IPS-NIHi7 (cell line): ENCODE data around the gene SCYGR1.
A peak's percentile ranks its signal among the peaks of the same experiment; 100 is the strongest.
"Not testable (repeated sequence)": the region's sequence is repeated elsewhere in the genome, so short reads cannot be mapped to it uniquely, and the experiment has no call there.

ENCODE experiments used
- DNase-seq: peaks from one replicate; pipeline ENCODE4 v3.0.0; 2012; ENCODE audit warnings: mixed read lengths; ENCODE audit errors: extremely low spot score

The SCYGR1 gene

DNA sequence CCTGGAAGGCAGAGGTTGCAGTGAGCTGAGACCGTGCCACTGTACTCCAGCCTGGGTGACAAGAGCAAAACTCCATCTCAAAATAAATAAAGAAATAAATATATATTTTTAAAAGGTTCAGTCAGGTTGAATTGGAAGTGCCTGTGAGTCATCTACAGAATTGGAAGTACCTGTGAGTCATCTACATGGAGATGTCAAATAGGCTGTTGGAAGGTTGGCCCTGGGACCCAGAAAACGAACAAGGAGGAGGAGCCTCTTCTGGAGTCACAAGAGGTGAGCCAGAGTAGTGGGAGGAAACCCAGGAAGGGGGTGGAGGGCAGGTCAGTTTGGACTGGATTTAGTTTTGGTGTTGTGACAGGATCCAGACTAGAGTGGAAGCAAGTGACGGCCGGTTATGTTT lies 15.2 kb upstream of the SCYGR1 start:
- DNase-seq = no peak

DNA sequence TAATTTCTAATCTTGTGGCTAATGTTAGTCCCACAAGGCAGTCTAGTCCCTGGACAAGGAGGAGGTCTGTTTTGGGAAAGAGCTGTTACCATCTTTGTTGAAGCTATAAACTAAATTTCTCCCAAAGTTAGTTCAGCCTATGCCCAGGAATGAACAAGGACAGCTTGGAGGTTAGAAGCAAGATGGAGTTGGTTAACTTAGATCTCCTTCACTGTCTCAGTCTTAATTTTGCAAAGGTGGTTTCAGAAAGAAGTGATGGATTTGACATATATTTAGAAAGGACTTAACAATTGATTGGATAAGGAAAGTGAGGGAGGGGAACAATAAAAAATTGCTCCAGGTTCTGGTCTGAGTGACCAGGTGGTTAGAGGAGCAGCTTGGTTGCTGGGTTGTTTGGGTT lies 14.6 kb upstream of the SCYGR1 start:
- no peak for DNase-seq

DNA sequence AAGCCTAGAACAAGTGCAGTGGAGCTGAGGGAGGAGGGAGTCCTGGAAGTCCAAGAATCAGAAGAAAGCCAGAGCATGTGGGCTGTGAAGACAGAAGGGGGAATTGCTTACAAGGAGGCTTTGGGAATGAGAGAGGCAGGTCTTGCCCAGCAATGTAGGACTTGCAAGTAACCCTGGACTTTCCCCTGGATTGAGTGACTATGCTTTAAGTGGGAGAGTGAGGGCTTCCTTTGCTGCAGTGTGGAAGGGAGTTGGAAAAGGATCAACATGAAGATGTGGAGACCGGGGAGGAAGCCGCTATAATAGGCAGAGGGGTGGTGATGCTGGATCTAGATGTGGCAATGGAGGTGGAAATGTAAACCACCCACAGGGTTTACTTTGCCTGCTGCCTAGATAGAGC lies 13.8 kb upstream of the SCYGR1 start:
- no peak for DNase-seq

DNA sequence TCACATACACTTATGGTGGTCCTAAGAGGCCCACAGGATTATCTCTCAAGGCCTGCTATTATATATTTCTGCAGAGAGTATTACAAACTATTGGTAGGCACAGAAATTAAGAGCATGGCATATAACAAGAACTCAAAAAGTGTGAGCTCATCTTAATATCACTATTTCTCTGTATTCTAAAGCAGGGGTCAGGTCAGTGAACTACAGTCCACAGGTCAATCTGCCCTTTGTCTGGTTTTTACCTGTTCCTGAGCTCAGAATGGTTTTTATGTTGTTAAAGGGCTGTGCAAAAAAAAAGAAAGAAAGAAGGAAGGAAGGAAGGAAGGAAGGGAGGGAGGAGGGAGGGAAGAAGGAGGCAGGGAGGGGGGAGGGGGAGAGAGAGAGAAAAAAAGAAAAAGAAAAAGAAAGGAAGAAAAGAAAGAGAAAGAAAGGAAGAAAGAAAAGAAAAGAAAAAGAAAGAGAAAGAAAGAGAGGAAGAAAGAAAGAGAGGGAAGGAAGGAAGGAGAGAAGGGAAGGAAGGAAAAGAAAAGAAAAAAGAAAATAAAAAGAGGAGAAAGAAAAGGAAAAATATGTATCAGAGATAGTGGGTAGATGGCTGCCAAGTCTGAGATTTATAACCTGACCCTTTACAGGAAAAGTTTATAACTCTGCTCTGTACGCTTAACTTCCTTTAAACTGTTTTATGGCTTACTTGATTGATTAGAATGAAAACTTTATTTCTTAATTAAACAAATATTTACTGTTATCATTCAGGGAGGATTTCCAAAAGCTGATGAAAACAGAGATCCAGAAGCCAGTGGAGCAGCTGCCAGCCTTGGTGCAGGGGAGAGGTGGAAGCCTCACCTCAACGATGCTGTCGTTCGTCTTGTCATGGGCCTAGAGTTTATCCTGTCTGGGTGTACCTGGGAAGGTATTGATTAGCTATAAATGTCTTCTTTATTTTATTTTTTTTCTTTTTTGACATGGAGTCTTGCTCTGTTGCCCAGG lies 11.2 kb upstream of the SCYGR1 start:
- DNase-seq = no peak

DNA sequence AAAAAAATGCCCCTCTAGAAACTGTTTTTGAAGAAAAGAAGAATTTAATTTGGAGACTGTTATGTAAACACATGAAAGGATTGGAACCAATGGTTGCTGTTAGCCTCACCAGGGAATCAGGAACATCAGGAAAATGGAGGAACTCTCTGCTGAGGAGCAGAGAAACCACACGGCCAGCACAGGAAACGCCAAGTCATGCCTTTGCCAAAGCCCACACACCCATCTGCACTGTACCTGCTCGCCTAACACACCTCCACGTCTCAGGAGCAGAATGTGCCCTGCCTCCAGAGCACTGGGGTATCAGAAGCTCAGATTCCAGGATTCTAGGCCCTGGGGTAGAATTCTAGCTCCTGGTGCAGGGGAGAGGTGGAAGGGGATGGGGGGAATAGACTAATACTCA lies 9.8 kb upstream of the SCYGR1 start:
- DNase-seq = no peak

DNA sequence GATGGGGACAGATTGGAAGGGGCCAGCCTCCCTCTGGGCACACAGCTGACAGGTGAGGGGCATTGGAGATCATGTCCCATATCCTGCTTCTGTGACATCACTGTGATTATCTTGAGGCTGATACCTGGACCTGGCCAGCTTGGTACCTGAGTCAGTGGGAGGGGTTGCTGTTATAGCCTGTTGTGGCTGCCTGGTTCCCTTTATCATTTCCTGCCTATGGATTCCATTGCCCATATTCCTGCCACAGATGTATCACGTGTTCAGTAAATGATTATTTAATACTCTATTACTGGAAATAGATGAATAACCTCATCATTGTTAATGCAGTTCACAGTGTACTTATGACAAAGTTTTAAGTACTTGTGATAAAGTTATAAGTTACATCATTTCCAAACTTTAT lies 7.8 kb upstream of the SCYGR1 start:
- DNase-seq = no peak

DNA sequence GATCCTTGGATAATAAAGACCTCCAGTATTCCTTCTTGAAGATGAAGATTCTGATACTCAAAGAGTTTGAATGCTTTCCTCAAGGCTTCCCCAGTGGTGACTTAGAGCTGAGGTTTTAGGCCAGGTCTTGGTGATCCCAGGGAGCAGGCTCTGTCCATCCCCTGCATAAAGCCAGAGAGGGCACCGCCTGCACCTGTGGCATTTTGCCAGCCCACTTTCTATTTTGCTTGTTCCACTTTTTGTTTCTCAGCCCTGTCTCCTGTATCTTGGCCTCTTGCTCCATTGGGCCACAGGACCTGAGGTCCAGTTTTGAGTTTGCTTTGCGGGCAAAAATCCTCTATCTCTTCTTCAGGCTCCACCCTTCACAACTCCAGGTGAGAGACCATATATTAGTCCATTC lies 6.7 kb upstream of the SCYGR1 start:
- no peak for DNase-seq

DNA sequence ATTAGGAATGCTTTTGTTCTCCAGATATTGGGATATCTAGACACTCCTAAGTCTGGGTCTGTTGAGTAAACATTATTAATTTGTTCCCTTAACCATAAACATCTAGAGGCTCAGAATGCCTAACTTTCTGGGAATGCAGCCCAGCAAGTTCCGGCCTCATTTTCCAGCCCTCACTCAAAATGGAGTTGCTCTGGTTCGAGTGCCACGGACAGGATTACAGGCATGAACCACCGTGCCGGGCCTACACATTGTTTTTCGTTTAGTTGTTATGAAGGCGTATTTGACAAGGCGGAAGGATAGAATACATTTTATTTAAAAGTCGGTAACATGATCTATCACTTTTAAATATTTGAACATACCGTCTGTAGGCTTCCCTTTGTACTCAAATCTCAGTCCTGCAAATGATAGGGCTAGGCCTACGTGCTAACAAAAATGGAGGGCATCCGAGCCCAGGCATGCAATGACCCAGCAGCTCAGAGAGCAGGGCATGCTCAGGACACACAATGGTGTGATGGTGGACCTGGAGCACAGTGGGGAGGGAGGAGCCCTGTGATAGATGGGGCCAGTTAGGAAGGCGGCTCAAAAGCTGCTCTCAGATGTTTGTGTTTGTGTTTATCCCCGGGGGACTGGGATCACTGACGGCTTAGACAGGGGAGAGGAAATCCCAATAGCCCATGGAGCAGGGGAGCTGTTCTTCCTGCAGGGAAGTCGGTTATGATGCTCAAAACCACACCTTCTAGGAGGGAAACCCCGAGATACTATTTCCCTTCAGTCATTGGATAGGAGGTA lies 2.9 kb upstream of the SCYGR1 start:
- DNase-seq = peak; percentile 19

DNA sequence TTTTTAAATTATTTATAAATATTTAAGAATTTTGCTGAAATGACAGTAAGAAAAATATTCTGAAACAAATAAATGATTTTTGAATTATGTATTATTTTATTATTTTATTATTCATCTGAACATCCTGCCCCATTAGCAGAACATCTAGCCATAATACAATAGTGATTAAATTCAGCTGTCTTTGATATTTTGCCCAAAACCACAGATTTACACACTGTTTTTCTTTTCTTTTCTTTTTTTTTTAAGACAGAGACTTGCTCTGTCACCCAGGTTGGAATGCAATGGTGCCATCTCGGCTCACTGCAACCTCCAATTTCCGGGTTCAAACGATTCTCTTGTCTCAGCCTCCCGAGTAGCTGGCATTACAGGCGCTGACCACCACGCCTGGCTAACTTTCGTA lies 1.9 kb upstream of the SCYGR1 start:
- no peak for DNase-seq

DNA sequence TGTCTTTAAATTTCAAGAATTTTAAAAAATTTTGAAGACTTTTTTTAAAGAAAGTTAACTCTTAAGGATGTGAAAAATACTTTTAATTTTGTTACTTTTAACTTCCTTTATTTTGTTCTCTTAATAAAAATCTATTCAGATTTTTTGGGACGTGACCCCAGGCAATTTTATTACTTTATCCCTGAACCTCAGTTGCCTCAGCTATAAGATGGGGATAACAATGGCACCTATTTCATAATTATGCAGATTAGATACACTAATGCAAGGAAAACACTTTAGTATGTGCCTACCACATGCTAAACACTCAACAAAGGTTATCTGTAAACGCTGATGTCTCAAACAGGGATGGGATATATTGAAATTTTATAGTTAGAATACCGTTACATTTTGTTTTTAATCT lies 1.5 kb upstream of the SCYGR1 start:
- no peak for DNase-seq

DNA sequence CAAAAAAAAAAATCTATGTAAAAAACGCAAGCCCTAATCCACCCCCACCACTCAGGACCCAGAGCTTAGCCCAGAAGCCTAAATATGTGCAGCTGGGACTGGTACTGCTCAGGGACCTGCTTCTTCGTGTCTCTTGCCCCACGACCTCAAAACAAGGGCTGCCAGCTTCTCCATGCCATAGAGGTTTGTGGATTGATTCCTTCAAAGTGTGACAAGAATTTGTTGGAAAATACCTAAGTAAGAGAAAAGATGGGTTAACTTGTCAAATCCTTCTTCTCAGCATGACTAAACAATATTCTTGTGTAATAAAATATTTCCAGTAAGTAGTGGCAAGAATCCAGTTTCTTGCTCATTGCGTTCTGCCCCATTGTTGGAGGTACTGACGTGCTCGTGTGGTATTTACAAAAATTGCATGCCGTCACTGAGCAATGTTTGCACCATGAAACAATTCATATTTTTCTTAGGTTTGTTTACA lies 825 bp upstream of the SCYGR1 start:
- DNase-seq = no peak

DNA sequence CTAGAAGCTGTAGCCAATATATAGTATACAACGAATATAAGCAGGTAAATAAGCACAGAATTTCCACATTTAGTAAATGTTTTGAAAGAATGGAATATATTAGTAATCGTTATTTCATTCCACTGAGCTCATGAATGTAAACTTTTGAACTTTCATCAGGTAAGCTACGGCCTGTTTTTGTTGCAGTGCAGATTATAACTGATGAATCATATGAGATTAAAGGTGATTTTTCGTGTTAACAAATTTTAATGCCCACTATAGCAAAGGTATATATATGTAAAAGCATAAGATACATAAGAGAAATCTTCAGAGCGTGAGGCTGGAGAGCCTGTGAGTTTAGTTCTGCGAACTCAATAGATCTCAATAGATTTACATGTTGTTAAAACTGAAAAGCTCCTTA lies 1.1 kb downstream of the SCYGR1 start:
- no peak for DNase-seq

DNA sequence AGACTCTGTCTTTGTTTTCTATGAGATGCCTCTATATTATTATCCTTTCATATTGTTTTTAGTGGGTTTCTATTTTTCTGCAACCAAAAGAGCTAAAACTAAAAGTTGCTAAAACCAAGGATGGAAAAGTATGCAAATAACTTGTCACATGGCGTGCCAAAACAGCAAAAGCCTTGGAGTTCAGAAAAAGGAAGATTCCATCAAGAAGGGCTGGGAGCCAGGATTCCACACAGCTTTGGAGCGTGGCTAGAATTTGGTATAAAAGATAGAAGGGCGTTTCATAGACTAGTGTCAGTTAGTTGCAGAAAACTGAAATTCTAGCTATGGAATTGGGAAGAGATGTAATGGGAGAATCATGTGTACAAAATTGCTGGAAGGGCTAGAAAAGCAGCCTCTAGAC lies 4.1 kb downstream of the SCYGR1 start:
- no peak for DNase-seq

DNA sequence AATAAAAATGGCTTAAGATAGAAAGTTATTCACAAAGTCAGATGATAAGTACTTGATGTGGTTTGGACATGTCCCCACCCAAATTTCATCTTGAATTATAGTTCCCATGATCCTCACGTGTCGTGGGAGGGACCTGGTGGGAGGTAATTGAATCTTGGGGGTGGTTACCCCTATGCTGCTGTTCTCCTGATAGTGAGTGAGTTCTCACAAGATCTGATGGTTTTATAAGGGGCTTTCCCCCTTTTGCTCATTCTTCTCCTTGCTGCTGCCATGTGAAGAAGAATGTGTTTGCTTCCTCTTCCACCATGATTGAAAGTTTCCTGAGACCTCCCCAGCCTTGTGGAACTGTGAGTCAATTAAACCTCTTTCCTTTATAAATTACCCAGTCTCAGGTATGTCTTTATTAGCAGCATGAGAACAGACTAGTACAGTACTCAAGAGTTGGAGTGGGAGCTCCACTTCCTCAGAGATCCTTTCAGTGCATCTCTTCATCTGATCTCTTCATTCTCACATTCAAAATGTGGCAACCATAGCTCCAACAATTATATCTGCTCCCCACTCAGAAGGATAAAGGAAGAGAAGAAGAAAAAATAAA lies 5.4 kb downstream of the SCYGR1 start:
- DNase-seq = not testable (repeated sequence)

DNA sequence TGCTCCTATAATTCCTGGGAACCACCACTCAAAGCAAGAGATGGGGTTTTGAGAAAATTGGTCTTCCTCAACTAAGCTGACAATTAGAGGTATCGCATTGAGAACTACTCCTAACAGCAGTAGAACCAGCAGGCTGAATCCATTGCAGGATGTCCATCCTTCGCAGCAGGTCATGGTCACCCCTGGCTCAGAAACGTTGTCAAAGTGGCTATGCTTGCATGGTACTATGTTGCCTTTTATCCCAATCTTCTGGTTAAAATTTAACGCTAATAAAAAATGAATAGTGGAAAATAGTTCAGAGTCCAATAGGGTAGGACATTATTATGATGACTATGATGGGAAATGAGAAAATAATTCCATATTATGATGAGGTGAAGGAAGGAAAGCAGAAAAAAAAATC lies 8.7 kb downstream of the SCYGR1 start, which contains the start of gene TM4SF20:
Gene TM4SF20 (minus strand): TSS at position 212 of the 400 bp plus-strand sequence. CDS start 38 bp downstream, at position 174.
- no peak for DNase-seq

DNA sequence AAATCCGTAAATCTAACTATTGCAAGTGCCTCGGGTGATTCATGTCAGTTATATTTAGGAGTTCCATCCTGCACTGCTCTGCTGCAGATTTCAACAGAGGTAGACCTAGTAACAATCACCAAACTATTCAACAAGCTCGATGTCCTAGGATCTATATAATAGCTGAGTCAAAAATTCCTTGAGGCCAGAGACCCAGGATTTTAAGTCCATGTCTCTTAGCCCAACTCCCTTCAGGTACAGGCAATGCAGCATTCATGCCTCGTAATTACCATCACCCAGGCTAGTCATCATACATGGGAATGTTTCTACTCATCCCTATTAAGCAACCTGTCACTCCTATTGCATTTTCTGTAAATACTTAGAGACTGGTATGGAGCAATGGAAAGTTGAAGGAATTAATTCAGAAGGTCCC lies 9.4 kb downstream of the SCYGR1 start:
- no peak for DNase-seq

DNA sequence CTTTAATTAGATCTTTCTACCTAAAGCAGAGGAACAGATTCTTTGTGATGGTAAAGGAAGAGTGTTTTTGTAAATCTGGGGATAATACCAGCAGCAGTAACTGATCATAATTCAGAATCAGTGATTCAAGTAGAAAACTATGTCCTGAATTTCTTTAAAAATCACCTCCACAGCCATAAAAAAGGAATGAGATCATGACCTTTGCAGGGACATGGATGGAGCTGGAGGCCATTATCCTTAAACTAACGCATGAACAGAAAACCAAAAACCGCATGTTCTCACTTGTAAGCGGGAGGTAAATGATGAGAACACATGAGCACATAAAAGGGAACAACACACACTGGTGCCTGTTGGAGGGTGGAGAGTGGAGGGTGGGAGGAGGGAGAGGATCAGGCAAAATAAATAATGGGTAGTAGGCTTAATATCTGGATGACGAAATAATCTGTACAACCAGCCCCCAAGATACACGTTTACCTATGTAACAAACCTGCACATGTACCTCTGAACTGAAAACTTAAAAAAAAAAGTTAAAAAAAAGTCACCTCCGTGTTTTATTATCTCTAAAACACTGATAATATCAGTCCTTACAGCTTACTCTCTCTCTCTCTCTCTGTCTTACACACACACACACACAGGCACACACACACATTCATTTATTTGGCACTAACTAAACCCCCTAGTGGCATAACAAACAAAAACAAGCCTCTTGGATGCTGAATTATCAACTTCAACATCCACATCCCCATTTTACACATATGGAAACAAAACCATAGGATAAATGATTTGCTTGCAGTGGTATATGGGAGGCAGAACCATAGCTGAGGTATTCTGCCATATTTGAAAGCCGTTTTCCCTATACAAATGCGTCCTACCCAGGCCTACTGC lies 10.0 kb downstream of the SCYGR1 start:
- no peak for DNase-seq

DNA sequence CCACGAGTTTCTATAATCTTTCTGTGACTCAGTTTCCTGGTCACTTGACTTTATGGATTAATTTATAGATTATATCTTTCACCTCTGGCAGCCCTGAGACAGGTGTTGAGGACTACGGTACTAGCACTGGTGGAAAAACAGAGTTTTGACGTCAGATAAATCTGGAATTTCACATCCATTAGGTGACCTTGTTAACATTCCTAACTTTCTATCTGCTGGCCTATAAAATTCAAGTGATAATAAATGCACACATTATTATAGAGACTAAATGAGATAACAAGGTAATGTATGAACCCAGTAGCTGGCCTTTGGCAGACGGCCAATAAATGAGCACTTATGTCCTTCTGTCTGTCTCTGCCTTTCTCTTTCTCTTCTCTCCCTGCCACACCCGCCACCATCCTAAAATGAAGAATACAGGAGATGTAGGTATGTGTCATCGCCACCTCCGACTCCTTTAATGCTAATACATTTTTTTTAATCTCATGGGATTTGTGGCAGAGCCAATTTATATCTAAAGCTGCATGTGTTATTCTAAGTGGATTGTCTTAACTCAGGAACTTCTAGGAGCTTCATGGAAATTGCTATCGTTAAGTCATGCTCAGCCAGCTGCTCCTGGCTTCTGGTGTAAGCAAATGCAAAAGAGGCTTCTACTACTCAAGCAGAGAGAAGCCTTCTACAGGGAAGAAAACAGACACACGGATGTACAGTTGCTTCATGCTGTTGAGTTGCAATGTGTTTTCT lies 10.9 kb downstream of the SCYGR1 start:
- no peak for DNase-seq

DNA sequence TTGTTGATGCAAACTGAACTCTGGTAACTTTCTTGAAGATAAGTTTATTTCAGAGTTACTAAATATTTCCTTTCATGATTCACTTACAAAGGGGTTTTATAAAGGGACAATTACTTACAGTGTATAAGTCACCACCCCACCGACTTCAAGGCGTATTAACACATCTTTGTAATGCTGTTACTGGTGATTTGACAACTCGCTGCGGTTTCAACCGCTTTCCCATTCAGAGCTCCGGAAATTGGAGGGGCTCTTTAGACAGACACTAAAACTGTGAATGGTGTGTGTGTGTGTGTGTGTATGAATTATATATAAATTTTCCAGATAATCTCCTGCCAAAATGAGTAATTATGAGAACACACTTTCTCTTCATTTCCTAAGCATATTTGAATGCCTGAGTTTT lies 13.6 kb downstream of the SCYGR1 start:
- DNase-seq = no peak

DNA sequence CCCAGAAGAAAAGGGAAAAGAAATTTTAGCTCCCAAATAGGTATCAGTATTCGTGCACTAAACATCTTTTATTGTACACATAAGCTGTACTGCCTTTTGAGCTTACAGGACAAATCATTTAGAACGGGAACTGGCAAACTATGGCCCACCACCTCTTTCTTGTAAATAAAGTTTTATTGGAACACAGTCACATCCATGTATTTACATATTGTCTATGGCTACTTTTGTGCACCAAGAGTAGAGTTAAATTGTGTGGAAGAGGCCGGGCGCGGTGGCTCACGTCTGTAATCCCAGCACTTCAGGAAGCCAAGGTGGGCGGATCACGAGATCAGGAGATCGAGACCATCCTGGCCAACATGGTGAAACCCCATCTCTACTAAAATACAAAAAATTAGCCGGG lies 14.4 kb downstream of the SCYGR1 start:
- DNase-seq = no peak
